ENCODE measurements around the gene C5orf58.

DNA sequence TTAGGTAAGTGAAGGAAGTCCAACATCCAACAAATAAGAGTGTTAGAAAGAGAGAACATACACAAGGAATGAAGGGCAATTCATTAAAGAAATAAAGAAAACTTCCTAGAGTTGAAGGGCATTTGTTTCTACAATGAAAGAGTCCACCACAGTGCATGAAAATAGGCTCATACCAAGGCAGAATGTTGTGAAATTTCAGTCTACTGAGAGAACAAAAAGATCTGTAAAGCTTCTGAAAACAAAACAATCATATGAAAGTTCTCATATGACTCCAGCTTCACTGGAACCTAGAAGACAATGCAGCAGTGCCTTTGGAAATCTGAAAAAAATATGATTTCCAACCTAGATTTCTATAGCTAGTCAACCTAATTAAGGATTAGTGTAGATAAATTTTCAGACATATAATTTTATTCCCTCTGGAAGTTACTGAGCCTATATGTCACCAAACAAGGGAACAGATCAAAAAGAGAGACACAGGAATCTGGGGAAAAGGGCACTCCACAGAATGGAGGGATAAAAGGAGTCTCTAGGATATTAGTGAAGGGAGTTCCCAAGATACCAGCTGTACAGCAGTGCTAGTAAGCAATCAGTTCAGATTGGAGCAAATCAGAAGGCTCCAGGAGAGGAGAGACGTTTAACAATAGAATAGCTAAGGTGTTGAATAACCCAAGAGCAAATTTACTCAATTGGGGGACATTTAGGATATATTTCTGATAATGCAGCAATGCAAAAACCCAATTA is 5.8 kb downstream of the C5orf58 start:
- TF ChIP-seq, protein P1, sequence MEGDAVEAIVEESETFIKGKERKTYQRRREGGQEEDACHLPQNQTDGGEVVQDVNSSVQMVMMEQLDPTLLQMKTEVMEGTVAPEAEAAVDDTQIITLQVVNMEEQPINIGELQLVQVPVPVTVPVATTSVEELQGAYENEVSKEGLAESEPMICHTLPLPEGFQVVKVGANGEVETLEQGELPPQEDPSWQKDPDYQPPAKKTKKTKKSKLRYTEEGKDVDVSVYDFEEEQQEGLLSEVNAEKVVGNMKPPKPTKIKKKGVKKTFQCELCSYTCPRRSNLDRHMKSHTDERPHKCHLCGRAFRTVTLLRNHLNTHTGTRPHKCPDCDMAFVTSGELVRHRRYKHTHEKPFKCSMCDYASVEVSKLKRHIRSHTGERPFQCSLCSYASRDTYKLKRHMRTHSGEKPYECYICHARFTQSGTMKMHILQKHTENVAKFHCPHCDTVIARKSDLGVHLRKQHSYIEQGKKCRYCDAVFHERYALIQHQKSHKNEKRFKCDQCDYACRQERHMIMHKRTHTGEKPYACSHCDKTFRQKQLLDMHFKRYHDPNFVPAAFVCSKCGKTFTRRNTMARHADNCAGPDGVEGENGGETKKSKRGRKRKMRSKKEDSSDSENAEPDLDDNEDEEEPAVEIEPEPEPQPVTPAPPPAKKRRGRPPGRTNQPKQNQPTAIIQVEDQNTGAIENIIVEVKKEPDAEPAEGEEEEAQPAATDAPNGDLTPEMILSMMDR (IDR thresholded peaks at IDR 0.05; ENCODE audit: low read depth, low read length), result no peak
- TF ChIP-seq EZH2phosphoT487 (IDR thresholded peaks at IDR 0.05; ENCODE audit: low read depth), result no peak
